Trophoblast cell (in vitro differentiated cells and primary cell): ENCODE results near the gene KSR1.

ENCODE experiments used
- DNase-seq, 2 donors: peaks; one replicate each; pipeline ENCODE4 v3.0.0-alpha.2; 2016
- H2AFZ ChIP-seq: 2 replicates; pipeline ENCODE4 v1.6.1; 2013; ENCODE audit warnings: low read length, moderate library complexity, mild to moderate bottlenecking; ENCODE audit not compliant: insufficient read depth, poor library complexity
- H2AK5ac ChIP-seq: 2 replicates; pipeline ENCODE4 v1.6.1; 2013; ENCODE audit warnings: mild to moderate bottlenecking, low read length
- H2BK120ac ChIP-seq: 2 replicates; pipeline ENCODE4 v1.6.1; 2013; ENCODE audit warnings: low read length, mild to moderate bottlenecking, moderate library complexity; ENCODE audit not compliant: insufficient read depth, poor library complexity
- H2BK12ac ChIP-seq: 2 replicates; pipeline ENCODE4 v1.6.1; 2013; ENCODE audit warnings: mild to moderate bottlenecking, low read length, moderate library complexity
- H2BK5ac ChIP-seq: 2 replicates; pipeline ENCODE4 v1.6.1; 2013; ENCODE audit warnings: low read length, low read depth, moderate library complexity, mild to moderate bottlenecking; ENCODE audit not compliant: poor library complexity
- H3K14ac ChIP-seq: 2 replicates; pipeline ENCODE4 v1.6.1; 2013; ENCODE audit warnings: mild to moderate bottlenecking, low read length
- H3K18ac ChIP-seq: 2 replicates; pipeline ENCODE4 v1.6.1; 2013; ENCODE audit warnings: mild to moderate bottlenecking, low read length
- H3K23ac ChIP-seq: 2 replicates; pipeline ENCODE4 v1.6.1; 2013; ENCODE audit warnings: low read length
- H3K27ac ChIP-seq: 2 replicates; pipeline ENCODE4 v1.5.1; 2013; ENCODE audit warnings: low read depth, mild to moderate bottlenecking, inconsistent platforms, low read length, moderate library complexity
- H3K27me3 ChIP-seq: 2 replicates; pipeline ENCODE4 v1.6.1; 2013; ENCODE audit warnings: inconsistent platforms, mild to moderate bottlenecking, low read length, moderate library complexity; ENCODE audit not compliant: insufficient read depth
- H3K36me3 ChIP-seq, 2 experiments: 1 replicate in 1 of 2; 2 replicates in 1 of 2; pipeline ENCODE4 v1.6.1; 2013; ENCODE audit warnings: low read length in 2 of 2, mild to moderate bottlenecking in 2 of 2, moderate library complexity in 1 of 2; ENCODE audit not compliant: insufficient read depth in 2 of 2, control insufficient read depth in 1 of 2
- H3K4ac ChIP-seq: 2 replicates; pipeline ENCODE4 v1.6.1; 2013; ENCODE audit warnings: low read depth, mild to moderate bottlenecking, low read length, moderate library complexity
- H3K4me1 ChIP-seq, 2 experiments: 1 replicate in 1 of 2; 2 replicates in 1 of 2; pipeline ENCODE4 v1.6.1; 2013; ENCODE audit warnings: low read length in 2 of 2, mild to moderate bottlenecking in 2 of 2, moderate library complexity in 1 of 2; ENCODE audit not compliant: insufficient read depth in 2 of 2, control insufficient read depth in 1 of 2
- H3K4me2 ChIP-seq: 2 replicates; pipeline ENCODE4 v1.6.1; 2013; ENCODE audit warnings: inconsistent platforms, mild to moderate bottlenecking, low read length, moderate library complexity
- H3K4me3 ChIP-seq: 2 replicates; pipeline ENCODE4 v1.5.1; 2013; ENCODE audit warnings: mild to moderate bottlenecking, low read depth, low read length, inconsistent platforms
- H3K79me1 ChIP-seq: one replicate; pipeline ENCODE4 v1.6.1; 2013; ENCODE audit warnings: low read length
- H3K79me2 ChIP-seq: 2 replicates; pipeline ENCODE4 v1.6.1; 2013; ENCODE audit warnings: low read length, mild to moderate bottlenecking; ENCODE audit not compliant: control insufficient read depth, insufficient read depth, poor library complexity
- H3K9ac ChIP-seq: 2 replicates; pipeline ENCODE4 v1.6.1; 2013; ENCODE audit warnings: mild to moderate bottlenecking, low read length
- H3K9me3 ChIP-seq: 2 replicates; pipeline ENCODE4 v1.6.1; 2013; ENCODE audit warnings: low read depth, mild to moderate bottlenecking, control low read depth, inconsistent platforms, low read length; ENCODE audit not compliant: insufficient read depth
- H4K12ac ChIP-seq: 2 replicates; pipeline ENCODE4 v1.6.1; 2013; ENCODE audit warnings: low read depth, mild to moderate bottlenecking, low read length, moderate library complexity
- H4K8ac ChIP-seq: 2 replicates; pipeline ENCODE4 v1.6.1; 2013; ENCODE audit warnings: low read depth, mild to moderate bottlenecking, low read length, moderate library complexity
- H4K91ac ChIP-seq: one replicate; pipeline ENCODE4 v1.6.1; 2013; ENCODE audit warnings: low read depth, mild to moderate bottlenecking, low read length, moderate library complexity
- WGBS: extraction: QIAGEN DNeasy Blood & Tissue Kit; methylation state at CpG from one replicate; pipeline ENCODE4 v1.1.7; 2013; ENCODE audit warnings: missing lambda C conversion rate; ENCODE audit not compliant: insufficient read length, insufficient coverage; ENCODE audit errors: extremely low coverage; 5-methylcytosine and 5-hydroxymethylcytosine counted together

The KSR1 gene

DNA sequence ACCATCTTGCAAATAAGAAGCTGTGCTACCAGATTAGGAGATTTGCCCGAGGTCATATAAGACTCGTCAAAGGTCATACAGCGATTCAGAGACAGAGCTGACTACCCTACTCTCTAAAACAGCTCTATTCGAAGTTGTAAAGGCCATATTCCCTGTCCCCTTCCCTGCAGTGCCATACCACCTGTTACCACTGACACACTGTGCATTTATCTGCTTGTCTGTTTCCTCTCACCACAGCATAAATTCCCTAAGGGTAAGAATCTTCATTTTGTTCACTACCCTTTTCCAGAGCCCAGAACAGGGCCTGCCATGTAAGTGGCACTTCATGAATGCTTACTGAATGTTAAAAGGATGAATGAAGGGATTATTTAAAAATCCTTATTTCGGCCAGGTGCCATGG lies 3.4 kb upstream of the KSR1 start:
- Histone ChIP-seq H3K9me3 (no peaks in the 10 kb centered on the region), H2AK5ac (no peak overlapping the region), H3K4me1 (peaks cover 0 to 5% of the 10 kb centered on the region in 2 experiments), H3K27ac (no peak overlapping the region), H3K27me3 (no peaks in the 10 kb centered on the region), H3K4me2 (no peak overlapping the region), H4K8ac (no peak overlapping the region), H3K4ac (no peak overlapping the region), H3K4me3 (no peak overlapping the region), H4K91ac (no peak overlapping the region), H2AFZ (no peak overlapping the region), H2BK5ac (no peak overlapping the region), H3K18ac (no peak overlapping the region), H2BK120ac (no peak overlapping the region), H3K79me1 (peaks cover 10% of the 10 kb centered on the region), H3K36me3 (no peaks in the 10 kb centered on the region), H3K9ac (no peak overlapping the region), H3K14ac (no peak overlapping the region), H2BK12ac (no peak overlapping the region), H3K23ac (no peak overlapping the region), H4K12ac (no peak overlapping the region), H3K79me2 (peaks cover 6% of the 10 kb centered on the region)
- no peak for DNase-seq
- WGBS = no CpG with 5 or more reads among the region's 5 CpGs

DNA sequence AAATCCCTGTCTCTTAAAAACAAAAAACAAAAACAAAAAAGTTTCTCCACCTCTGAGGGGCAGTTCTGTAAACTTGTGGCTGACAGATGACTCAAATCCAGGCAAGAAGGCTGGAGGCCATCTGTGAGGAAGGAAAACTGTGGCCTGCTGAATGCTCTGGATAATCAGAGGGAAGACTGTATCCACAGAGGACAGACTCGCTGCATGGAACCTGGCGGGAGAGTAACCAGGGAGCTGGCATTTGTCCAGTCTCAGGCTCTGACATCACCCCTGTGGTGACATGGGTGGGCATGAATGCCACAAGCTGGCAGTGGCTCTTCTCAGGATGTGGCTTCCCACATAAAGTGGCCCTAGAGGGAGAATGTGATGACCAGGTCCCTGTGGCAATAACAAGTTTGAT lies 2.8 kb upstream of the KSR1 start:
- H4K8ac ChIP-seq = no peak overlapping the region
- no peak overlapping the region for H3K4ac ChIP-seq
- H3K4me1 ChIP-seq = peaks cover 0 to 9% of the 10 kb centered on the region in 2 experiments
- no peak overlapping the region for H3K18ac ChIP-seq
- H4K12ac ChIP-seq = no peak overlapping the region
- no peaks in the 10 kb centered on the region for H3K27me3 ChIP-seq
- no peaks in the 10 kb centered on the region for H3K36me3 ChIP-seq
- no peak overlapping the region for H3K27ac ChIP-seq
- H3K9ac ChIP-seq = no peak overlapping the region
- no peak overlapping the region for H2BK12ac ChIP-seq
- no peak overlapping the region for H3K23ac ChIP-seq
- H3K79me1 ChIP-seq = peaks cover 10% of the 10 kb centered on the region
- no peak for DNase-seq
- peaks cover 6% of the 10 kb centered on the region for H3K79me2 ChIP-seq
- H2BK120ac ChIP-seq = no peak overlapping the region
- no peak overlapping the region for H3K14ac ChIP-seq
- no peak overlapping the region for H3K4me3 ChIP-seq
- no peak overlapping the region for H2BK5ac ChIP-seq
- H3K9me3 ChIP-seq = no peaks in the 10 kb centered on the region
- no CpG with 5 or more reads among the region's 2 CpGs for WGBS
- H2AFZ ChIP-seq = no peak overlapping the region
- no peak overlapping the region for H4K91ac ChIP-seq
- no peak overlapping the region for H2AK5ac ChIP-seq
- no peak overlapping the region for H3K4me2 ChIP-seq

DNA sequence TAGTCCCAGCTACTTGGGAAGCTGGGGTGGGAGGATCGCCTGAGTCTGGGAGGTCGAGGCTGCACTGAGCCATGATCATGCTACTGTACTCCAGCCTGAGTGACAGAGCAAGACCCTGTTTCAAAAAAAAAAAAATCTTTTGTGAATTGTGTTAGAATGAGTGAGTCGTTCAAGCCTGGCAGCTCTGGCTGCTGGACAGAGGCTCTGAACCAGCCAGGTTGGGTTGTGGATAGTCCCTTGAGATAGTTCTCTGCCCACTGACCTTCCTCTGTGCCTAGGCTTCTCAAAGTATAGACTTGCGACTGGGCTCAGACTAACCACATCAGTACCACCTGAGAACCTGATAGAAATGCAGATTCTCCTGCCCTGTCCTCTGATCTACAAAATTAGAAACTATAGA lies 2.2 kb upstream of the KSR1 start:
- no peak overlapping the region for H2BK12ac ChIP-seq
- H4K12ac ChIP-seq = no peak overlapping the region
- no peaks in the 10 kb centered on the region for H3K36me3 ChIP-seq
- no peak overlapping the region for H3K23ac ChIP-seq
- H3K79me1 ChIP-seq = peaks cover 10% of the 10 kb centered on the region
- no peak overlapping the region for H3K18ac ChIP-seq
- DNase-seq = no peak
- H4K91ac ChIP-seq = no peak overlapping the region
- H2BK5ac ChIP-seq = no peak overlapping the region
- WGBS = no CpG with 5 or more reads among the region's 4 CpGs
- H2AFZ ChIP-seq = no peak overlapping the region
- H3K9me3 ChIP-seq = no peaks in the 10 kb centered on the region
- no peak overlapping the region for H3K4me2 ChIP-seq
- H4K8ac ChIP-seq = no peak overlapping the region
- H3K4me1 ChIP-seq = peaks cover 3 to 12% of the 10 kb centered on the region in 2 experiments
- H3K79me2 ChIP-seq = peaks cover 9% of the 10 kb centered on the region
- no peak overlapping the region for H3K4ac ChIP-seq
- no peak overlapping the region for H3K4me3 ChIP-seq
- no peaks in the 10 kb centered on the region for H3K27me3 ChIP-seq
- H2BK120ac ChIP-seq = no peak overlapping the region
- no peak overlapping the region for H3K9ac ChIP-seq
- H2AK5ac ChIP-seq = no peak overlapping the region
- no peak overlapping the region for H3K27ac ChIP-seq
- H3K14ac ChIP-seq = no peak overlapping the region

DNA sequence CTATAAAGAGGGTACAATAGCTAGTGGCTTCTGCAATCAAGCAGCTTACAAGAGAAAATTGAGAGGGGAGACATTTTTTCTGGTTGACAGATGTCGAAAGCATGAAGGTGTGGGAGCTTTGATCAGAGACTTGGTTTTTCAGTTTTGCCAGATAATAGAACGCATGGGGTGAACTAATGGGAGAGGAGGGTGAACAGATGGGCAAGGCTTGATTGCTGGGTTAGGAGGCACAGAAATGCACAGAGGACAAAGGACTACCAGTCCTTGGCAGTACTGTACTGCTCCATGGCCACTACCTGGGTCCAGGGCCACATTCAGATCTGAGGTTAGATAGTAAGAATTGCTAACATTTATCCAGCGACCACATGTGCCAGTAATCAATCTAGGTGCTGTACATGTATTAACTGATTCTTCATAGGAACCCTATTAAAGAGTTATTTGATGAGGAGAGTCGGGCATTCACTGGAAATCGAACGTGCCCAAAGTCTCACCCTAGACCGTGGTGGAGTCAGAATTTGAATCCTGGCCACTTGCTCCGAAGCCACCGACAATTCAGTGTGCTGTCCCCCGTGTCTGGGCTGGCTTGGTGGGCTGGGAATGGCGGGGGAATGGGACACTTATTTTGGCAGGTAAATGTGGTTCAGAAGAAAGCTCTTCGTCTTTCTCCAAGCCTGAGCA lies 873 bp upstream of the KSR1 start:
- no peaks in the 10 kb centered on the region for H3K9me3 ChIP-seq
- H3K9ac ChIP-seq = no peak overlapping the region
- DNase-seq = no peak
- H2AFZ ChIP-seq = no peak overlapping the region
- no peak overlapping the region for H4K12ac ChIP-seq
- no peak overlapping the region for H3K23ac ChIP-seq
- no peak overlapping the region for H3K27ac ChIP-seq
- no peak overlapping the region for H3K18ac ChIP-seq
- H3K4ac ChIP-seq = no peak overlapping the region
- H3K4me2 ChIP-seq = peak overlapping the region; percentile 79
- H2BK12ac ChIP-seq = no peak overlapping the region
- H3K79me2 ChIP-seq = peaks cover 13% of the 10 kb centered on the region
- H3K14ac ChIP-seq = no peak overlapping the region
- H3K79me1 ChIP-seq = peaks cover 12% of the 10 kb centered on the region
- peaks cover 13 to 25% of the 10 kb centered on the region in 2 experiments for H3K4me1 ChIP-seq
- H2BK5ac ChIP-seq = no peak overlapping the region
- H3K27me3 ChIP-seq = no peaks in the 10 kb centered on the region
- H4K8ac ChIP-seq = peak overlapping the region; percentile 47
- no peak overlapping the region for H2BK120ac ChIP-seq
- H3K4me3 ChIP-seq = no peak overlapping the region
- no peak overlapping the region for H2AK5ac ChIP-seq
- WGBS = no CpG with 5 or more reads among the region's 12 CpGs
- peaks cover 0 to under 1% of the 10 kb centered on the region in 2 experiments for H3K36me3 ChIP-seq
- H4K91ac ChIP-seq = peak overlapping the region; percentile 39
